Activated T-cell treated with anti-CD3 and anti-CD28 coated beads for 1 hour (primary cell): ENCODE measurements around the gene FOXK1.

Experiments
- DNase-seq: peaks from one replicate; pipeline ENCODE4 v3.0.0-alpha.2; 2020; ENCODE audit warnings: low read depth

FOXK1 gene

DNA sequence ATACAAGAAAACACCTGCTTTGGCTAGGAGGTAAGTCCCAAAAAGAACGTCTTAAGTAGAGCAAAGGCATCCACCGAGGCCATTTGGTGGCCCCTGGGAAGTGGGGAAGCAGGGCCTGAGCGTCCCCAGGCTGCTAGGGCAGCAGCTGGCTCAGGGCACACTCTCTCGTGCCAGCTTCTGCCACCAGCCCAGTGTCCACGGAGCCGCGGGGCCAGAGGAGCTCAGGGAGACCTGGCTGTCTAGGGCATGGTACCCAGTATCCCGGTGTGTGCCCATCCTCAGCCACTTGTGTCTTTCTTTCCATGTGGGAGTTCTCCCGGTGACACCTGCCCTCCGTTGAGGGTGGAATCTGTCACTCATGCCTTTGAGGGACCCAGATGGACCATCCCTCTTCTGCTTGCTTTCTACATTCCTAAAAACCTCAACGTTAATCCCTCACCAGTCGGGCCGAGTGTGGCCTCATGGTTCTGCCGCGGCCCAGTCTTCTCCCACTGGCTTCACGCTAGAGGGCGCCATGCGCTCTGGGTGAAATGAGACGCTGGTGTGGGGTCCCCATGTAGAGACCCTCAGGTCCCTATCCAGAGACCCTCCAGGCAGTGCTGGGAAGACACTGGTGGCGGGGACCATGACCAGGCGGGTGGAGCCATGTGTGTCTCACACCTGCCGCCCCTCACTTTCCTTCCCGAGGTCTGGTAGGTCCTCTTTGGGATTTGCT is 83.8 kb downstream of the FOXK1 start:
- DNase-seq: no peak

- DNase-seq: no peak
These were observed 84.8 kb downstream of the FOXK1 start for GRCh38 chr7:4766666-4767519.

- no peak for DNase-seq
These were observed 86.8 kb downstream of the FOXK1 start for GRCh38 chr7:4768597-4769569.

DNA sequence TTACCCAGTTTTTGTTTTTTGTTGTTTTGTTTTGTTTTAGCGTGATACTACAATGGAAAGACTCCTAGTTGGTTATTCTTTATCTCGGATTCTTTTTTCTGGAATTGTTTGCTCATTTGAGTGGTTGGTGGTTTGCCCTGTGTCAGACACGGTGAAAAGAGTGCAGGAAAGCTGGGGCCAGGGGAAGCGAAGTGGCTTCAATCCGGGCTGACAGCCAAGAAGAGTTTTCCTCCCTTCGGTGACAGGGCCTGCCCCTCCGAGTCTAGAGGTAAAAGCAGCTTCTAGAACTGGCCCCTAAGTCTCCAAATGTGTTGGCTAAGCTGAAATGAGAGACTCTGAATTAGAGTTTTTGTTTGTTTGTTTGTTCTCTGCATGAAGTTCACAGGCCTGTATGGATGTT is 87.7 kb downstream of the FOXK1 start:
- no peak for DNase-seq

DNA sequence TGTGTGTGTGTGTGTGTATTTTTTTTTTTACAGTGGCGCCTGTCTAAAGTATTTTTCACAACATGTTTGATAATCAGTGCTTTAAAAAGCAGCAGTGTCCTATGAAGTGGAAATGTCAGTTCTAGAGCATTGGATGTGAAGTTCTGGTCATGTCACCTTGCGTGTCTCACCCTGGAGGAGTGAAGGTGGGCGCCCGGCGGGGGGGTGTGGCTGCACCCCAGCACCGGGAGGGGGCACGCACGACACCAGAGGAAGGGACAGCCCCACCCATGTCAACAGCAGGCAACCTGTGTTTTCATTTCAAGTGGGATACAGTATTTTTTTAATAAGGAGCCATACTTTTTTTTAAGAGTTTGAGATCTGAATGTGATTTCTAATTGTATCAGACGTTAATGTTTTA is 88.8 kb downstream of the FOXK1 start:
- no peak for DNase-seq

DNA sequence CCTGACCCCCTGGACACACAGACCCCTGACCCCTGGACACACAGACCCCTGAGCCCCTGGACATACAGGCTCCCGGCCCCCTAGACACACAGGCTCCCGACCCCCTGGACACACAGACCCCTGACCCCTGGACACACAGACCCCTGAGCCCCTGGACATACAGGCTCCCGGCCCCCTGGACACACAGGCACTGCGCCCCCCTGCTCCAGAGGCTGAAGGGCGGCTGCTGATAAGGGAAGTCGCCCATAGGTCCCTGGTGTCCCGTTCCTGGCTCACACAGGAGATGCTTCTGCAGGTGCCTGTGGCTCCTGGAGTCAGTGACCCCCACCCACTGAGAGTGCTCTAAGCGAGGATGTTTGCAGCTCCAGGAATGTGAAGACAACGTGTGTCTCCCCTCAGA is 89.6 kb downstream of the FOXK1 start:
- DNase-seq: no peak

GRCh38 chr7:4772306-4772705 is 90.2 kb downstream of the FOXK1 start:
- no peak for DNase-seq

GRCh38 chr7:4774007-4774406 is 91.9 kb downstream of the FOXK1 start:
- DNase-seq: no peak

GRCh38 chr7:4774658-4775249 is 92.7 kb downstream of the FOXK1 start:
- DNase-seq: no peak

- DNase-seq: peak; percentile 91
These were observed 93.3 kb downstream of the FOXK1 start, which contains the start of gene AP5Z1 for GRCh38 chr7:4775250-4775847. Gene AP5Z1, plus strand, starts transcription at chr7:4775623. Its CDS starts 93 bp downstream, at chr7:4775716.

- DNase-seq: peak; percentile 30
These were observed 93.9 kb downstream of the FOXK1 start for GRCh38 chr7:4775848-4776623.

DNA sequence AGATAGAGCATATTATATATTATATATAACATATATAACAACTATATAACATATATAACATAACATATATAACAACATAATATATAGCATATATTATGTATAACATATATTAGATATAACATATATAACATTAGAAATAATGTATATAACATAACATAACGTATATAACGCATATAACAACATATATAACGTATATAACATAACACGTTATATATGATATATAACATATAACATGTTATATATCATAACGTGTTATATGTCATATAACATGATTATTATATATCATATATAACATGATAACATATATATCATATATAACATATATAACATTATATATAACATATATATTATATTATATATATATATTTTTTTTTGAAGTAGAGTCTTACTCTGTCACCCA is 97.0 kb downstream of the FOXK1 start:
- no peak for DNase-seq

GRCh38 chr7:4781366-4782069 is 99.4 kb downstream of the FOXK1 start:
- DNase-seq: no peak

- no peak for DNase-seq
These were observed 100.5 kb downstream of the FOXK1 start for GRCh38 chr7:4782333-4783291.

- DNase-seq: no peak
These were observed 101.2 kb downstream of the FOXK1 start for GRCh38 chr7:4783292-4783652.

DNA sequence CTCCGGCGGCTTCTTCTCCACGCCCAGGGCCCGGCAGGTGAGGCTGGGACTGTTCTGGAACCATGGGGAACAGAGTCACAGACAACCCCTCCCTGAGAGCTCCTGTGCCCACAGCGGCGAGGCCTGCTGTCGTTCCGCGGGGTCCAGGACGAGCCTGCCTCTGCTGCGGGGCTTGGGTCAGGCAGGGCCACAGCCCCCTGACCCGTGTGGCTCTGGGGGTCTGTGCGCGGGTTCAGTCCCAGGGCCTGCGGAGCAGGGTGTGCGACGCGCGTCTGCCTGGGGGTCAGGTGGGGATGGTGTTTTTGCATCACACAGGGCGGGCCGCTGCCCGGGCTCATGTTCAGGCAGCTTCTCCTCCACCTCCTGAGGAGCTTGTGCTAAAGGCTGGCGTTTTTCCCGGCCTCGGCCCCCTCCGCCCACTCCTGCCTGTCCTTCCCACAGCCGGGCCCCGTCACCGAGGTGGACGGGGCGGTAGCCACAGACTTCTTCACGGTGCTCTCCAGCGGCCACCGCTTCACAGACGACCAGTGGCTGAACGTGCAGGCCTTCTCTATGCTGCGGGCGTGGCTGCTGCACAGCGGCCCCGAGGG is 101.8 kb downstream of the FOXK1 start:
- DNase-seq: no peak

GRCh38 chr7:4784799-4785198 is 102.7 kb downstream of the FOXK1 start:
- DNase-seq: no peak

DNA sequence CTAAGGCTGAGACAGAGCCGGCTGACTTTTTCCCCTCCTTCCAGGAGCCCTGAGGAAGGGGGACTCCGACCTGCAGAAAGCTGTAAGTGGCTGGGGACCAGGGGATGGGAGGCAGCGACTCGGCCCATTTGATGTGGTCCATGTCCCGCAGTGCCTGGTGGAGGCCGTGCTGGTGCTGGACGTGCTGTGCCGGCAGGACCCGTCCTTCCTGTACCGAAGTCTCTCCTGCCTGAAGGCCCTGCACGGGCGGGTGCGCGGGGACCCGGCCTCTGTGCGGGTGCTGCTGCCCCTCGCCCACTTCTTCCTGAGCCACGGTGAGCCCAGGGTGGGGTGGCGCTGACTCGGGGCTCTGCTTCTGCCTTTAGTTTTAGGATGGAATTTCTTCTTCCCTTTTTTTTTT is 103.3 kb downstream of the FOXK1 start:
- DNase-seq: no peak
